Activated CD4-positive, CD25-positive, alpha-beta regulatory T cell treated with anti-CD3 and anti-CD28 coated beads, Interleukin-2, amount 50 U/mL, for 16 hours (primary cell): ENCODE measurements around the gene TMC4.
"Not testable (repeated sequence)": the region's sequence is repeated elsewhere in the genome, so short reads cannot be mapped to it uniquely, and the experiment has no call there.

Experiments
- DNase-seq: peaks from one replicate; pipeline ENCODE4 v3.0.0-alpha.2; 2020; ENCODE audit warnings: low read depth, low spot score

Gene TMC4

GRCh38 chr19:54203151-54203611, 30.2 kb upstream of the TMC4 start:
- DNase-seq: no peak

- DNase-seq: no peak
Measured at GRCh38 chr19:54201980-54202379, 29.0 kb upstream of the TMC4 start.

- no peak for DNase-seq
Measured at GRCh38 chr19:54201172-54201701, 28.3 kb upstream of the TMC4 start.

DNA sequence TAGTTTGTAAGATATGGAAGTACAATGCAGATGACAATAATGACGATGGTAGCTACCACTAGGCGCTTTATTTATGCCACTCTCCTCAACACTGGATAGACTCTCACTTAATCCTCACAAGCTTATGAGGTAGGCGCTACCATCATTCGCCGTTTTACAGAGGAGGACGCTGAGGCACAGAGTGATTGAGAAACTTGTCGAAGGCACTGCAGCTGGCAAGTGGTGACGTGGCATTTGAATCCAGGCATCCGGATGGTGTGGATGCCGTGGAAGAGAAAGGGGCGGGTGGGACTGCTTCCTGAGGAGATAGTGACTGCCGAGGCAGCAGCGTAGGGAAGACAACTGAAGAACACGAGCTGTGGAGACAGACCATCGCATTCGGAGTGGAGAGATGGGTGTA, 26.4 kb upstream of the TMC4 start:
- no peak for DNase-seq

GRCh38 chr19:54197121-54197520, 24.2 kb upstream of the TMC4 start:
- DNase-seq: no peak

GRCh38 chr19:54196536-54196935, 23.6 kb upstream of the TMC4 start:
- no peak for DNase-seq

DNA sequence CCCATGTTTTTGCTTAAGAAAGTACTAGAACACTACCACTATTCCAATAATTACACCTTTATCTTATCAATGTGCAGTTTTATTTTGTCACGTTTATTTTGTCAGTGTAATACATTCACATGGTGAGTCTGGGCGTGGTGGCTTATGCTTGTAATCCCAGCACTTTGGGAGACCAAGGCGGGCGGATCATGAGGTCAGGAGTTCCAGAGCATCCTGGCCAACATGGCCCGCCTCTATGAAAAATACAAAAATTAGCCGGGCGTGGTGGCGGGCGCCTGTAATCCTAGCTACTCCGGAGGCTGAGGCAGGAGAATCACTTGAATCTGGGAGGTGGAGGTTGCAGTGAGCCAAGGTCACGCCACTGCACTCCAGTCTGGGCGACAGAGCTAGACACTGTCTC, 21.5 kb upstream of the TMC4 start:
- DNase-seq: not testable (repeated sequence)

- DNase-seq: no peak
Measured at GRCh38 chr19:54193011-54193410, 20.1 kb upstream of the TMC4 start.

DNA sequence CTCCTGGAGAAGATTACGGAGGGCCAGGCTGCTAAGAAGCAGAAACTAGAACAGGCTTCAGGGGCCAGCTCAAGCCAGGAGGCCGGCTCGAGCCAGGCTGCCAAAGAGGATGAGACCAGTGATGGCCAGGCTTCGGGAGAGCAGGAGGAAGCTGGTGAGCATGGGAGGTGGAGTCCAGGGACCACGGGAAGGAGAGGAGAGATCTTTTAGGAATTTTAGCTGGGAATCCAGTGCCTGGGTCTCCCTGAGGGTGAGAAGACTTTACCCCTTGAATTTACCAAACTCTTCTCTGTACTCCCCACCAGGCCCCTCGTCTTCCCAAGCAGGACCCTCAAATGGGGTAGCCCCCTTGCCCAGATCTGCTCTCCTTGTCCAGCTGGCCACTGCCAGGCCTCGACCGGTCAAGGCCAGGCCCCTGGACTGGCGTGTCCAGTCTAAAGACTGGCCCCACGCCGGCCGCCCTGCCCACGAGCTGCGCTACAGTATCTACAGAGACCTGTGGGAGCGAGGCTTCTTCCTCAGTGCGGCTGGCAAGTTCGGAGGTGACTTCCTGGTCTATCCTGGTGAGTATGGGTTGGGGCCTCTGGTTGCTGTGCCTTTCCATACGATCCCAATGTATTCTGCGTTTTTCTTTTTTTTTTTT, 19.0 kb upstream of the TMC4 start:
- DNase-seq: no peak

- peak; percentile 73 for DNase-seq
Measured at GRCh38 chr19:54191011-54191810, 18.3 kb upstream of the TMC4 start, which contains the start of gene TSEN34. Gene TSEN34, plus strand, starts transcription at chr19:54191308. Its CDS starts 57 bp downstream, at chr19:54191365.

- peak; percentile 100 for DNase-seq
Measured at GRCh38 chr19:54190503-54191010, 17.6 kb upstream of the TMC4 start.

DNA sequence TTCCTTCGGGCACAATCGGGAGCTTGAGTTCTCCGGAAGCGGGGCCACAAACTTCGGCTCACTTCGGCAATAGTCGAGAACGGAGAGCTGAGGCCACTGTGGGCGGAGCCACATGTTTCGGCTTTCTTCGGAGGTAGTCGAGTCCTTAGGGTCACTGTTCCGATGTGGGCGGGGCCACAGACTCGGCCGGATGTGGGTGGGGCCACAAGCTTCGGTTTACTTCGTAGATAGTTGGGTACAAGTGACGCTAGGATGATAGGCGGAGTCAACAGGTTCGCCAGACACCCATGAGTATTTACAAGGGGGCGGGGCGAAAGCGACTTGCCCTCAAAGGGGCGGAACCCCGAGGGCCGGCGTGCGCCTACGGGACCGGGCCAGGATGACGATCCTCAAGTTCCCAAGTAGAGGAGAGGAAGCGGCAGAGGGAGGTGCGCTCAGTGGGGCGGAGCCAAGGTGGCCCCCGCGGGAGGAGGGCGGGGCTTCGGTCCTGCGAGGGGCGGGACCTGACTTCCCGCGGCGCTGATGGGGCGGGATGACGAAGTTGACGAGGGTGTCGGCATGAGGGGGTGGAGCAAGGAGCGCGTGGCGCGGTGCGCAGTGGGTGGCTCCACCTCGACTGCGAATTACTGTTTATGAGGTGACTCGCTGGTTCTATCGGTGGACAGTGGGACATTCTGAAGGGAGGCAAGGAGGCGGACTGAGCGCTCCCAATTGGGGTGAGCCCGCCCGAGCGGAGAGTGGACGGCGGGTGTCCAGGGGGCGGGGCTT, 17.0 kb upstream of the TMC4 start:
- peak; percentile 100 for DNase-seq

DNA sequence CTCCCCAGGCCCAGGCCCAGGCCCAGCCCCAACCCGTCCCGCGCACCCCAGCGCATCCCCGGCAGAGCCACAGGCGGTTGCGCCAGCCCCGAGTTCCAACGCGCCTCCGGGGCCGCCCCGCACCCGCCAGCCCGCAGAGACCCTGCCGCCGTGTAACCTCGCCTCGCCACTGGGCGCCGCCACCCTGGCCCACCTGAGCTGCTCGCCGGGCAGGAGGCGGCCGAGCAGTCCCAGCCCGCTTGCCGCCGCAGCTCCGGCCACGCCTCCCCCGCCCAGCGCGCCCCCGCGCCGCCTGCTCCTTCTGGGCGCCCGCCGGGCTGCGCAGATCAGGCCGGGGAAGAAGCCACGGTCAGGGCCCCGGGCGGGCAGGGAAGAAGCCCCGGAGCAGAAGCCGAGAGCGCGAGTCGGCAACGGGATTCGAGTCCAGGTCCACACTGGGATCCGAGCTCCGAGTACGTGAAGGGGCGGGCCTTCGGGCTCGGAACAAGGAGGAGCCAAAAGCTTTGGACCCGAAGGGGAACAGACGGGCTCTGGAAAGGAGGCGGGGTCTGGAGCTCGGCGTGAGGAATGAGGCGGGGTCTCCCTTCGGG, 16.3 kb upstream of the TMC4 start, which contains the start of gene MBOAT7:
Gene MBOAT7 (minus strand): TSS at position 436 of the 590 bp plus-strand sequence. CDS start 1,072 bp downstream, outside the sequence.
- DNase-seq: no peak

DNA sequence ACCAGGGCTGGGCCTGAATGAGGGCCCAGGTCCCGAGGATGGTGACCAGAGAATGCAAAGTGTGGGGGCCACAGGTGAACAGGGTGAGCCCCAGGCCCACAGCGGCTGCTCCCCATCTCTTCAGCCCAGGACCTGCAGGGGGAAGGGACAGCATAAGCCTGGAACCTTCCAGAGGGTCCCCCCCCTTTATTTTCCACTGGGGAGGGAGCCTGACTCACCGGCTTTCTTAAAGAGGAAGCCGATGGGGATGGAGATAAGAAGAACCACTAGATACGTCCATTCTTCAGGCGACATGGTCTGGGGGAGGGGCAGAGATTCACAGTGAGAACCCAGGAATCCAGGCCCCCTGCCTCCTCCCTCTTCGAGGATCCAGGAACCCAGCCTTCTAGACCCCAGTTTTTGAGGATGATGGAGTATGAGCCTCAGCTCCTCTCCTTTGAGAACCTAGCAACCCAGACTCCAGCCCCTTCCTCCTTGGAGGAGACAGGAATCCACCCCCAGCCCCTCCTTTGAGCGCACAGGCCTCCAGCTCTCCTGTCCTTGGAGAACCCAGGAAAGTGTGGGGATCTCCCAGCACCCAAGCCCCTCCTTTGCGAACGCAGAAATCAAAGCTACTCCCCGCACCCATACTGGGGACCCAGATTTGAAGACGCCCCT, 15.4 kb upstream of the TMC4 start:
- DNase-seq: no peak

DNA sequence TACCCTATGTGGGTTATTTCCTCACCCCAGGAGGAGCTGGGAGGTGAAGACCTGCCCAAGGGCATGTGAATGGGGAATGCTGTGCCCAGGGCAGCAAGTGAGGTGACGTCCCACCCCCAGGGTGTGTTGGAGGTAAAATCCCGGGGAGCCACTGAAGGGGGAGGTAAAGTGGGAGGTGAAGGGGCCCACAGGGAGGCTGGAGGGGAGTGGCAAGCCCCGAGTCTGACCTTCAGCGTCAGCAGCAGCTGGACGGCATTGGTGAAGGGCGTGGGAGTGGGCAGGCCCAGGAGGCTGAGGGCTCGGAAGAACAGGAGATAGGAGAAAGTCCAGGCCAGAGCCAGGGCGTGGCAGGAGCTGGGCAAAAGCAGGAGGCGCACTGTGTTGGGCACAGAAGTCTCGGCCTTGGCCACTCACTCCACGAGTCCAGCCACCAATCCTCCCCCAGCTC, 14.0 kb upstream of the TMC4 start:
- DNase-seq: no peak

GRCh38 chr19:54186351-54186750, 13.4 kb upstream of the TMC4 start:
- no peak for DNase-seq

DNA sequence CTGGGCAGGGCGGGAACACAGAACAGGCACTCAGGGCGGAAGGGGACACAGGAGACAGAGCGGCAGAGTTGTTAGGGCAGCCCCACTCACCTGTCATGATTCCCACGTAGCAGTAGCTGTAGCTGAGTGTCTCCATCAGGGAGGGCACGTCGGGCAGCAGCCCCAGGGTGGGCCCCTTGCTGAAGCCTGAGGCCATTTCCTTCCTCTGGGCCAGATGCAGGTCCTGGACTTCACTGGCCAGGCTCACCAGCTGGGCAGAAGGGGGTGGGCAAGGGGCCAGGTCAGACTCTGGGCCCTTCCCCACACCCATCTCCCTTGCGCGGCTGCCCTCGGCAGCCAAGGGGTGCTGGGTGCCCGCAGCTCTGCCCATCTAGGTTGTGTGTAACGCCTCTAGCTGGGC, 10.5 kb upstream of the TMC4 start:
- DNase-seq: no peak

- DNase-seq: not testable (repeated sequence)
Measured at GRCh38 chr19:54181894-54182293, 8.9 kb upstream of the TMC4 start.

- no peak for DNase-seq
Measured at GRCh38 chr19:54180691-54181091, 7.7 kb upstream of the TMC4 start.

DNA sequence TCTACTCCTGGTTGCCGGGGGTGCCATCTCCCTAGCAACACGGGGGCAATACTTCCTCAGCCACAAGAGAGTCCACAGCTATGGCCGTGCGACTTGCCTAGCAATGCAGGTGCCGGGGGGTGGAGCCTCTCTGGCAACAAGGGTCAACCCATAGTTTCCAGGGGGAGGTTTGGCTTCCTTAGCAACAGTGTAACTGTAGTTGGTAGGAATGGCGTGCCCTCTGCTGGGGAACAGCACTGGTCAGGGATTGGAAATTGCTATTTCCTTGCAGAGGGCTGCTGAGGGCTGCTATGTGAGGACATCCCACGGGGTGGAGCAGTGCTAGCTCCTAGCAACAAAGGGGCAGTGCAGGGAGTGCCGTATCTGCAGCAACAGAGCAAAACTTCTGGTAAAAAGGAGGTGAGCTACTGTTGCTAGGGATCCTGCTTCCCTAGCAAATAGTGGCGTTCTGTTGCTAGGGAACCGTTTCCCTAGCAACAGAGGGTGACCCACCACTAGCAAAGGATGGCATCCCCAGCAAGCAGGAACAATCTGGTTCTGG, 7.0 kb upstream of the TMC4 start:
- DNase-seq: no peak
